ENCODE measurements around the gene MATN3.

DNA sequence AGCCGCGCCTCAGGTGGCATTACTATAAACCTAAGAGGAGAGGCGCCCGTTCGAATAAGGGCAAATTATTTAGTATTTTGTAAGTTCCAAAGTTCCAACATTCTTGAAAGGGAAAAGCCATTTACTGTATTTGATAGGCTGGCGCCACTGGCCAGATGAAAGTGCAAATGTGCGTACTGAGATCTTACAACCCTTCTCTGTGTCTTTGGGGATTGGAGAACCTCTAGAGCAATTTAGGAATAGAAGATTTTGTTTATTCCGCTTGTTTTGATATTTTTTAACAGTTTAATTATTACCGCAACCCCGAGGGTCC is 22.1 kb downstream of the MATN3 start:
- TF ChIP-seq CTCF (optimal IDR thresholded peaks at IDR 0.05 in 1 of 3, IDR thresholded peaks at IDR 0.05 in 1 of 3, conservative IDR thresholded peaks at IDR 0.05 in 1 of 3; ENCODE audit: extremely low read depth in 1 of 3, insufficient read depth in 2 of 3, low read length in 3 of 3) (no peak), EZH2 (IDR thresholded peaks at IDR 0.05; ENCODE audit: low read length) (no peak)

Measured in keratinocyte (primary cell).